ENCODE measurements around the gene LRRC7.

LRRC7 gene

GRCh38 chr1:70169018-70169839 lies 601.5 kb downstream of the LRRC7 start:
- H3K4me3 ChIP-seq (ENCODE audit: low read depth, low read length) = no peak overlapping the region
- DNase-seq (ENCODE audit: low read depth) = no peak
- no peak for TF ChIP-seq CTCF (IDR thresholded peaks at IDR 0.05; ENCODE audit: low read depth, low read length, missing control alignments)

- H3K4me3 ChIP-seq (ENCODE audit: low read depth, low read length) = no peak overlapping the region
- TF ChIP-seq CTCF (IDR thresholded peaks at IDR 0.05; ENCODE audit: low read depth, low read length, missing control alignments) = no peak
- DNase-seq (ENCODE audit: low read depth) = no peak
These were observed 603.8 kb downstream of the LRRC7 start for GRCh38 chr1:70171512-70171911.
